ENCODE measurements around the gene STXBP4.

STXBP4 gene

GRCh38 chr17:55133583-55133982, 165.0 kb downstream of the STXBP4 start:
- no peak for DNase-seq

DNA sequence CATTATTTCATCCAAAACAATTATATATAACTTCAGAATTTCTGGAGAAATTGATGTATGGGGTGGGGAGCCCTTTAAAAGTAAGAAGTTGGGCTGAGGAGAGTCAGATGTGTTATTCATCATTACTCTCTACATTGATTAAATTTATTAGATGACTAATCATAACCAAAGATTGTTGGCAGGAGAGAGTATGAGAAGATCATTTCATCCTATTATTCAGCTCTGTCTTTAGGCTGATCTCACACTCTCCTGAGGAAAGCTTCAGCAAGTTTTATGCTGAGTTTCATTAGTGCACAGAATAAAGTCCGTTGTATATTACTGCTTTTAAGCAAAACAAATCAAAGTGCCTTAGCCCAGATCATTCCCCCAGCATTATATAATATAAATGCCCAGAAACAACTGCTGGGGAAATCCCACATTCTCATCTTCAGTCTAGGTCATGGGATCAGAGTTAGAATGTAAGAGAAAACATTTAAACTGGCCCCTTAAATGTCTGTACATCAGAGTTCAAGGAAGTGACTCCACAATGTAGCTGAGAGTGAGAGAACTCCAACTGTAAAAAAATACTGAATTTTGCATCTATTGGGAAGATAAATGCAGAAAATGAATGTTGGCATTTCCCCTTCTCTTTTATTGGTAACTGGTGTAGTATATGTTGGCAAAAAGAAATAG, 166.1 kb downstream of the STXBP4 start:
- DNase-seq, result no peak

DNA sequence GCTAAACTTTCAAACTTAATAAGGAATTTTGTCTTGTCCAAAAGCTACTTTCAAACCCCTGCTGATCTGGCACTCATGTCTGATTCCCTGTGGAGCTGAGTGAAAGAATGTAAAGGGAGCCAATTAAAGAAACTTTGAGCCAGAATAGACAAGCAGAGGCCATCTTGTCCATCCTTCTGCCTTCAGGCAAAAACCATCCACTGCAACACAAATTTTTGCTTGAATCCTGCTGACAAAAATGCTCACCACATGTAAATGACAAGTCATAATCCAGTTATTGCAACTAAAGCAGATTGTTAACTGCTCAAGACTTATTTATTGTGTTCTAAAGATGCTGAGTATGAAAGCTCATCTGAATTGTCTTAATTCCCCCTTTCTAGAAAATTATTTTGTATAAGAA, 172.2 kb downstream of the STXBP4 start:
- DNase-seq, result no peak

DNA sequence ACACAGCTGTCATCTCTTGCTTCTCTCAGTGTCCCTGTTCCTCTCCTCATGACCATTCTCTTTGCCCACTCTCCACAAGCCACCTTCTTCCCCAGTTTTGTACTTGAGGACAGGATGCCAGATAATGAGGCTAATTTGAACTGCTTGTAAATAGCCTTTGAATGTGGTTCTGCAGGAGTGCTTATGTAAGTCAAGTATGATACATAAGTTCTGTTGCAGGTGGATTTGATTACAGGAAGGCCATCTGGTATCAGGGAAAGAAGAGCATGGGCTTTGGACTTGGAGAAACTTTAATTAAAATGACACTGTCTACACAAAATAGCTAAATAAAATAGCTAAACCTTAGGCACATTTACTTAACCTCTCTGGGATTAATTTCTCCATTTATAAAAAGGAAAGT, 176.0 kb downstream of the STXBP4 start:
- DNase-seq, result no peak

GRCh38 chr17:55149485-55149884, 180.9 kb downstream of the STXBP4 start:
- no peak for DNase-seq

DNA sequence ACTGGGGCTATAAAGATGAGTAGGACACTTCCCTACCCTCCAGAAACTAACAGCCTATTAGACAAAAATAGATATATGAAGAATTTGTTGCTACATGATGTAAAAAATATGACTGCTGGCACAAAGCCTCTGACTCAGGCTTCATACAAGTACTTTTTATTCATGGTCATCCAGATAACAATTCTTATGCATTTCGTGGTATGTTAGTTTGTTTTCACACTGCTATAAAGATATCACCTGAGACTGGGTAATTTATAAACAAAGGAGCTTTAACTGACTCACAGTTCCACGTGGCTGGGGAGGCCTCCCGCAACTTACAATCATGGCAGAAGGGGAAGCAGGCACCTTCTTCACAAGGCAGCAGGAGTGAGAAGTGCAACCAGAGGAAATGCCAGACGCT, 183.7 kb downstream of the STXBP4 start:
- DNase-seq, result no peak

- DNase-seq, result no peak
Measured at GRCh38 chr17:55154101-55154500, 185.5 kb downstream of the STXBP4 start.

DNA sequence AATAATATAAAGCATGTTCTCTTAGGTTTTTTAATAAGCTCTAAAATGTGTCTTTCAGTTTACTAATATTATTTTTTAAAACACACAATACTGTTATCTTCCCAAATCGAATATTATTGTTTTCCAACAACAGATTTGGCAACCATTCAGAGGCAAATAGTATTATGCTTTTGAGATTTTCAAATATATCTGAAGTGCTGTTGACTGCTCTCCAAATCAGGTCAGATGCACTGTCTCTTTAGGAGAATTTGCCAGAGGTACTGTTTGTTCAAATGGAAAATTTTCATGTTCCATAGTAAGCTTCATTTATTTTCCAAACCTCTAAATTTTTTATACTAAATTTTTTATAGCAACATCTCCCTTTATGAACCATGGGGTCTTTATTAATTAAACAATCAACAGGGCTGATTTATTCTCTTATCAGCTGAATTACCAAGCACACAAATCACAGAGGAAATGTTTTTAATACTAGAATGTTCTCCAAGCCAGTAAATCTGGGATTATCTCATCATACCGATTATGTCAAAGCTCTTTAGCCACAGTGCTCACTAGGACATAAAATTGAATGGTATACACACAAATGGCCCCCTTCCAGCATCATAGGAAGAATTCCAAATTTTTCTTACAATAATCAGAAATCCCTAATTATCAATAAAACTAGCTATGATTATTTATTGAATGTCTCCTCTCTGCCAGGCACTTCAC, 187.4 kb downstream of the STXBP4 start:
- no peak for DNase-seq

DNA sequence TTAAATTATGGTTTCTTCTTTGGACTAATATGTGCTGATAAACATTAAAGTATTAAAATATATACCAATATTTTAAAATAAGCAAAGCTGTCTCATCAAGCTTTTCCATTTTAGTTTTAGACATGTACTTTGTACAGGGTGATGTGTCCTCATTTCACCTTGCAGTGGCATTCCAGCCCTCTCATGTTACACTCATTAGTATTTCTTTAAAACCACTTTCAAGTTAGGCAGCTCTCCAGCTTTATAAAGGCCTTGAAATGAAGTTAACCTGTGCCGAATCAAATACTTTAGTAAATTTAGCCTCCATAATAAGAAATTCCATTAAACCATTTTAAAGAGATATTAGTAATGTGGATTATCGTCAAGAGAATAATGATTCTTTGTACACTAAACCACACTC, 188.6 kb downstream of the STXBP4 start:
- DNase-seq, result no peak

- no peak for DNase-seq
Measured at GRCh38 chr17:55158439-55158838, 189.9 kb downstream of the STXBP4 start.

DNA sequence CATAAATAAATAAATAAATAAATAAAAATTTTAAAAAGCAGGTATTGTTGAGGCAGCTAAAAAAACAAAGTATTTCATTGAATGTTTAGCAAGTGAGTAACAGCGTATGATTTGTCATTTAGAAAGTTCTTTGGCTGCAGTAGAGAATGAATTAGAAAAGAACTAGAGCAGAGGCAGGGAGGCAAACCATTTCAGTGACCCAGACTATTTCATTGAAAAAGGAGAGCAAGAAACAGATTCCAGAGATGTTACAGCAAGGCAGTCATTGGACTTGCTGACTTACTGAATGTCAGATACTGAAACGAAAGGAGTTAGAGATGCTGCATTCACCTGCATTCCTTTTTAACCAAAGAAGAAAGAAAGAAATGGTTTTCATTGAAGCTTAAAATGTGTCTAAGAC, 190.7 kb downstream of the STXBP4 start:
- no peak for DNase-seq

DNA sequence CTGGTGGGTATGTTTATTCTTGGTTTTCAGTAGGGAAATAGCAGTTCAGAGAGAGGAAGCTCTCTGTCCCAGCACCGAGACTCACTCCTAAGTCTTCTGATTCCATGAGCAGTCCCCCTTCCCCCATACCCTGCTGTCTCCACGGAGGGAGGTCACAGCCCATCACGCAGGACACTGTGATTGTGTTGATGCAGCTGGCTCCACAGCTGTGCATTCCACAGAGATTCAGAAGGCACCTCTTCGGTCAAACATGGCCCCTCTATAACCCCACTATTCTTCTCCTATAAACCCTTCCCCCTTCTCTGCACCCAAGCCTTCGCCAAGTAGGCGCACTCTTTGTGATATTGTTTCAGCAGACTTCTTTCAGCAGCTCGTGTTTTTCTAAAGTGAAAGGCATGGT, 191.9 kb downstream of the STXBP4 start:
- no peak for DNase-seq

DNA sequence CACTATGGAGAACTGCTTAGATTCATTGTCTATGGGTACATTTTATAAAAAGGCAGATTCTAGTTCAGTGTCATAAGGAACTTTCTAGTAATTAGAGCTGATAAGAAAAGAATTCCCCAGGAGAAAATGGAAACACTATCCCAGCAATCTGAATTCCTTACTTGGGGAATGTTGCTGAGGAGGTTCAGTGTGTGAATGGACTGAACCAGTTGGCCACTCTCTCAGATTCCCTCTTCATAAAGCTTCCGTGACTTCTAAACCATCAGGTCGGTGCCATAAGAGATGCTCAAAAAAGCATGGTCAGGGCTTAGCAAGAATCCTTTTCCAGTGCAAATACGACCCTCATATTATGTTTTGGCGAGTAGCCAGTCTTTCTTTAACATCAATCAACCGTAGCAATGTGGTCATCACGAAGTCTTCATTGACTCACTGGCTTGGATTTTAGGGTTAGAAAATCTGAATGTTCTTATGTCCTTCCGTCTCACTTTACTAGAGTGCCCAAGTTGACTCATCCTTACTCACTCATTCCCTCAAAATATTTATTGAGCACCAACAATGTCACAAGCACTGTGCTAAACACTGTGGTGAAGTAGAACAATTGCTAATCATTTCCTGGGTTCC, 193.5 kb downstream of the STXBP4 start:
- DNase-seq, result no peak

DNA sequence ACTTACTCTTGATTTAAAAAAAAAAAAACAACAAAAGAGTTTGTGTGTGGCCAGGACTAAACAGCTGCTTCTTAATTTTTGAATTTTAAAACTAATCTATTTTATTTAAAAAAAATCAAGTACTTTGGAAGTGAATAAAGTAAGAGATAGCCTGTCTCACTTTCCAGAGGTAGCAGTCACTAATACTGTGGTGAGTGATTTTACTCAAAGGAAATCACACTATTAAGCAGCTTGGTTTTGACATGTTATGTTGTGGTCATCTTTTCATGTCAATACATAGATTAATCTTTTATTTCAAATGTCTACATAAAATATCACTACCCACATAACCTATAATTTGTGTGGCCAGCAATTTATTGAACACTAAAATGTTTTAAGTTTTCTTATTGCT, 194.0 kb downstream of the STXBP4 start:
- no peak for DNase-seq

GRCh38 chr17:55163408-55163807, 194.8 kb downstream of the STXBP4 start:
- no peak for DNase-seq

DNA sequence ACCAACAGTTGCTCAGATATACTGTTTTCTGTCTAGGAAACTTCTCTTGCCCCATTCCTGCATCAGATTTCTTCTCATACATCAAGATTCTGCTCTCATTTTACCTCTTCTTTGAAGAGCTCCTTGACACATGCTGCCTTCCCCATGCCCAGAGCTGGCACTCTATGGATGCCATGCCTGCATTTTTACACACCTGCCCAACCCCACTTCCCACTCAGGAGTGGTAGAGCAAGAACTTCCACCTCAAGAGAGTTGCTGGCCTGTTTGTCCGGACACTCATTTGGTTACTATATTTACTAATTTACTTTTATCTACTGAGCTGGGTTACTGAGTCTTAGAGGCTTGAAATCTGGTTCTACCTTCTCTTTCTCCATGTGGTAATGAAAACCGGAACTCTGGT, 197.9 kb downstream of the STXBP4 start:
- DNase-seq, result no peak

- no peak for DNase-seq
Measured at GRCh38 chr17:55167024-55167725, 198.6 kb downstream of the STXBP4 start.

- DNase-seq, result peak; percentile 88
Measured at GRCh38 chr17:55168958-55169687, 200.6 kb downstream of the STXBP4 start.

GRCh38 chr17:55171634-55172328, 203.2 kb downstream of the STXBP4 start:
- DNase-seq, result no peak

DNA sequence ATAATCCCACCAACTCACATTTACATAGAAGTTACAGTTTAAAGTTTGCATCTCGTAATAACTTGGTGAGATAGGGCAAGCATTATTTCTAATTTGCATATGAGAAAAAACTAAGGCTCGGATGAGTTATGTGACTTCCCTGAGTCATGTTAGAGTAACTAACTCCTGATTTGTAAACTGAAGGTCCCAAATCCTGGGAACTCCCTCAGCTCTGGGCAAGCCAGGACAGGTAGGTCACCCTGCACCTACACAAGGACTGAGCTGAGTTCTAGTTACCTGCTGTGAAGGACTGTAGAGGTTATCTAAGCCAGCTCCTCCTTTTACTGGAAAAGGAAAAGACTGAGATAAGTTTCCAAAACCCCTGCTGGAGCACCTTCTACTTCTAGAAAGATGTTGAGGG, 204.0 kb downstream of the STXBP4 start:
- peak; percentile 4 for DNase-seq

- DNase-seq, result no peak
Measured at GRCh38 chr17:55174133-55174532, 205.6 kb downstream of the STXBP4 start.

GRCh38 chr17:55175788-55176427, 207.3 kb downstream of the STXBP4 start:
- DNase-seq, result no peak
